ENCODE results near the gene IFITM10. TPM values are rescaled to one million over a fixed set of nuclear protein-coding genes. Genes with fewer than 3 reads are reported as not detected.

The IFITM10 gene
- total and polyA plus RNA-seq, 11 donors, result 0.12 to 3.6 (median 0.54) TPM

DNA sequence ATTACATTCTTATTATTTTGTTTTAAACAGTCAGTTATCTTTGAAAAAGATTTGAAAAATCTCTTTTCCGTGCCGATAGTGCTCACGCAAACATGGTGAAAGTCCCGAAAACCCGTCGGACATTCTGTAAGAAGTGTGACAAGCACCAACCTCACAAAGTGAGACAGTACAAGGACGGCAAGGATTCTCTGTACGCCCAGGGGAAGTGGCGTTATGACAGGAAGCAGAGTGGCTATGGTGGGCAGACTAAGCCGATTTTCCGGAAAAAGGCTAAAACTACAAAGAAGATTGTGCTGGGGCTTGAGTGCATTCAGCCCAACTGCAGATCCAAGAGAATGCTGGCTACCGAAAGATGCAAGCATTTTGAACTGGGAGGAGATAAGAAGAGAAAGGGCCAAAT, 42.1 kb upstream of the IFITM10 start:
- DNase-seq, result no peak
- Histone ChIP-seq H3K4me1 (peaks cover 0 to 4% (median 0%) of the 10 kb centered on the region in 12 donors), H3K27ac (no peak overlapping the region), H3K9me3 (peaks cover 0 to 7% (median 0%) of the 10 kb centered on the region in 12 donors), H3K36me3 (no peaks in the 10 kb centered on the region), H3K27me3 (peaks cover 0 to 23% (median 5%) of the 10 kb centered on the region in 9 donors), H3K4me3 (peak overlapping the region in 1 of 12 donors; percentile 23)
- intact Hi-C loops (cut with DNase I), result loop anchor here in 1 of 10 donors (10.0 kb wide), 1 partner anchor 468 kb away; no protein-coding TSS in a partner anchor
- WGBS, 4 donors, result 71 to 77% (median 77%) methylated on average over 12 of the region's 12 CpGs
- no peak for TF ChIP-seq POLR2A (IDR thresholded peaks at IDR 0.05)
- TF ChIP-seq, protein P1, sequence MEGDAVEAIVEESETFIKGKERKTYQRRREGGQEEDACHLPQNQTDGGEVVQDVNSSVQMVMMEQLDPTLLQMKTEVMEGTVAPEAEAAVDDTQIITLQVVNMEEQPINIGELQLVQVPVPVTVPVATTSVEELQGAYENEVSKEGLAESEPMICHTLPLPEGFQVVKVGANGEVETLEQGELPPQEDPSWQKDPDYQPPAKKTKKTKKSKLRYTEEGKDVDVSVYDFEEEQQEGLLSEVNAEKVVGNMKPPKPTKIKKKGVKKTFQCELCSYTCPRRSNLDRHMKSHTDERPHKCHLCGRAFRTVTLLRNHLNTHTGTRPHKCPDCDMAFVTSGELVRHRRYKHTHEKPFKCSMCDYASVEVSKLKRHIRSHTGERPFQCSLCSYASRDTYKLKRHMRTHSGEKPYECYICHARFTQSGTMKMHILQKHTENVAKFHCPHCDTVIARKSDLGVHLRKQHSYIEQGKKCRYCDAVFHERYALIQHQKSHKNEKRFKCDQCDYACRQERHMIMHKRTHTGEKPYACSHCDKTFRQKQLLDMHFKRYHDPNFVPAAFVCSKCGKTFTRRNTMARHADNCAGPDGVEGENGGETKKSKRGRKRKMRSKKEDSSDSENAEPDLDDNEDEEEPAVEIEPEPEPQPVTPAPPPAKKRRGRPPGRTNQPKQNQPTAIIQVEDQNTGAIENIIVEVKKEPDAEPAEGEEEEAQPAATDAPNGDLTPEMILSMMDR (IDR thresholded peaks at IDR 0.05), result no peak
- no peak for ATAC-seq

DNA sequence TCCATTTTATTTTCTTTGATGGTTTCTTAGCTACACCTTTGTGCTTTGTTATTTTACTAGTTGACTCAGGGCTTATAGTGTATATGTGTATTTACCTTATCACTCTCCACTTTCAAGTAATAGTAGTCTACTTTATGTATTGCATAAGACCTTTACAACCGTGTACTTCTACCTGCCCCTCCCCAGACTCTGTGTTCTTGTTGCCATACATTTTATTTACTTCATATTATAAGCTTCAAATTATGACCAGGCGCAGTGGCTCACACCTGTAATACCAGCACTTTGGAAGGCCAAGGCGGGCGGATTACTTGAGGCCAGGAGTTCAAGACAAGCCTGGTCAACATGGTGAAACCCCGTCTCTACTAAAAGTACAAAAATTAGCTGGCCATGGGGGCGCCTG, 41.5 kb upstream of the IFITM10 start:
- Histone ChIP-seq H3K27me3 (peaks cover 0 to 19% (median 4%) of the 10 kb centered on the region in 9 donors), H3K27ac (no peak overlapping the region), H3K36me3 (no peaks in the 10 kb centered on the region), H3K4me3 (no peak overlapping the region), H3K4me1 (peaks cover 0 to 5% (median 0%) of the 10 kb centered on the region in 12 donors), H3K9me3 (peaks cover 0 to 7% (median 0%) of the 10 kb centered on the region in 12 donors)
- intact Hi-C loops (cut with DNase I), result loop anchor here in 1 of 10 donors (10.0 kb wide), 1 partner anchor 467 kb away; no protein-coding TSS in a partner anchor
- 81 to 89% (median 86%) methylated on average over 6 of the region's 6 CpGs for WGBS, 4 donors
- DNase-seq (no peak), ATAC-seq (no peak)
- TF ChIP-seq POLR2A (IDR thresholded peaks at IDR 0.05), result no peak
- TF ChIP-seq, protein P1 (IDR thresholded peaks at IDR 0.05), result no peak

DNA sequence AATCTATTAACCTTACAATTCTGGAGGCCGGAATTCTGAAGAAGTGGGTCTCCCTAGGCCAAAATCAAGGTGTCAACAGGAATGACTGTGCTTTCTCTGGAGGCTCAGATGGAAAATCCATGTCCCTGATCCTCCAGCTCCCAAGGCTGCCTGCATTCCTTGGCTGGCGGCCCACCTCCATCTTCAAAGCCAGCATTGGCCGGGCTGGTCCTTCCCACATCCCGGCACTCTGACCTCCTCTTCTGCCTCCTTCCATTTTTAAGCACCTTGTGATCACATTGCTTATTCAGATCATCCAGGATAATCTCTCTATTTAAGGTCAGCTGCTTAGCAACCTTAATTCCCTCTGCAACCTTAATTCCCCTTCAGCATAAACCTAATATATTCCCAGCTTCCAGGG, 36.1 kb upstream of the IFITM10 start:
- ATAC-seq (no peak), DNase-seq (no peak)
- TF ChIP-seq POLR2A (IDR thresholded peaks at IDR 0.05), result no peak
- TF ChIP-seq, protein P1 (IDR thresholded peaks at IDR 0.05), result no peak
- H3K27me3 ChIP-seq, result peaks cover 0 to 4% (median 0%) of the 10 kb centered on the region in 9 donors
- intact Hi-C loops (cut with DNase I), result no loop called here
- H3K4me3 ChIP-seq, result no peak overlapping the region
- H3K9me3 ChIP-seq, result peaks cover 0 to 4% (median 0%) of the 10 kb centered on the region in 12 donors
- peaks cover 0 to 37% (median 0%) of the 10 kb centered on the region in 12 donors for H3K4me1 ChIP-seq
- H3K27ac ChIP-seq, result peak overlapping the region in 1 of 12 donors; percentile 78
- no peaks in the 10 kb centered on the region for H3K36me3 ChIP-seq
- 76 to 91% (median 83%) methylated on average over 4 of the region's 4 CpGs for WGBS, 4 donors

DNA sequence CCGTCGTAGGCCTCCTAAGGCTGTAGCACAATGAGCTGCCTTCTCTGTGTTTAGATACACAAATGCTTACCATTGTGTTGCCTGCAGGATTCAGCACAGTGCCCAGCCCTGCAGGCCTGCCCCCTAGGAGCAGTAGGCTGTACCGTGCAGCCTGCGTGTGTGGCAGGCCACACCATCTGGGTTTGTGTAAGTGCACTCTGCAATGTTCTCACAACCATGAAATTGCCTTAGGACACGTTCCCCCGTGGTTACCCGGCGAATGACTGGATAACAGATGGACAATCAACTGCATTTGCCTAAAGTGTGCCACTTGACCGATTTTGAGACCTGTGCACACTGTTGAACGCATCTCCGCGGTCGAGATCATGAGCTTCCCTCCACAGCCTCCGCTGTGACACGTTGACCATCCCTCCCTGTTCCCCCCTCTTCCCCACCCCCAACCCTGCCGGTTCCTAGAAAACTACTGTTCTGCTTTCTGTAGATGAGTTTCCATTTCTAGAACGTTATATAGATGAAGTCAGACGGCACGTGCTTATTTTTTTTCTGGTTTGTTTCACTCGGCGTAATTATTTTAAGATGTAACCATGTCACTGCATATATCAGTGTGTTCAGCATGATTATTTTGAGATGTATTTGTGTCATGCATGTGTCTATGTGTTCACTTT, 35.5 kb upstream of the IFITM10 start:
- peak overlapping the region in 1 of 12 donors; percentile 78 for H3K27ac ChIP-seq

More for the DNA sequence above, 35.5 kb upstream of the IFITM10 start:
- 79 to 85% (median 82%) methylated on average over 21 of the region's 21 CpGs for WGBS, 4 donors
- peak in 3 of 4 donors; percentile 26 to 72 (median 36) for ATAC-seq
- H3K4me1 ChIP-seq, result peaks cover 0 to 43% (median 0%) of the 10 kb centered on the region in 12 donors
- TF ChIP-seq, protein P1 (IDR thresholded peaks at IDR 0.05), result no peak
- H3K4me3 ChIP-seq, result no peak overlapping the region
- intact Hi-C loops (cut with DNase I), result no loop called here
- DNase-seq, result no peak
- no peaks in the 10 kb centered on the region for H3K36me3 ChIP-seq
- H3K9me3 ChIP-seq, result peaks cover 0 to 4% (median 0%) of the 10 kb centered on the region in 12 donors
- H3K27me3 ChIP-seq, result no peaks in the 10 kb centered on the region

Measured in heart left ventricle (tissue), 16 donors.